Calu3 (cell line): ENCODE data around the gene HDAC4. TPM values are rescaled to one million over a fixed set of nuclear protein-coding genes. Genes with fewer than 3 reads are reported as not detected.

Experiments
- BruUV-seq: library from RNA; stranded (reverse); fragments of 400-500 nt; replicated peaks from 2 replicates; lab custom pipeline; 2021; lab: Mats Ljungman, UMichigan
- CTCF ChIA-PET: fragments of 300-600 bp; sonication (Branson Sonifier 250); formaldehyde crosslinking; loops from one replicate; lab custom pipeline; 2022; ENCODE audit warnings: antibody characterized with exemption; lab: Charles Lee
- DNase-seq: peaks from one replicate; pipeline ENCODE4 v3.0.0; 2022
- H3K27ac Mint-ChIP-seq: one replicate; pipeline ENCODE4 v1.8.0; 2022; ENCODE audit warnings: mixed read lengths; ENCODE audit not compliant: unreplicated experiment
- H3K27me3 Mint-ChIP-seq: one replicate; pipeline ENCODE4 v1.8.0; 2022; ENCODE audit warnings: mixed read lengths; ENCODE audit not compliant: unreplicated experiment
- H3K36me3 Mint-ChIP-seq: one replicate; pipeline ENCODE4 v1.8.0; 2022; ENCODE audit warnings: mild to moderate bottlenecking, moderate library complexity, mixed read lengths; ENCODE audit not compliant: insufficient read depth, unreplicated experiment
- H3K4me1 Mint-ChIP-seq: one replicate; pipeline ENCODE4 v1.8.0; 2022; ENCODE audit warnings: mild to moderate bottlenecking, low read depth, mixed read lengths; ENCODE audit not compliant: unreplicated experiment
- H3K4me3 Mint-ChIP-seq: one replicate; pipeline ENCODE4 v1.8.0; 2022; ENCODE audit warnings: mild to moderate bottlenecking, low read depth, moderate library complexity, mixed read lengths; ENCODE audit not compliant: unreplicated experiment
- H3K9me3 Mint-ChIP-seq: one replicate; pipeline ENCODE4 v1.8.0; 2022; ENCODE audit warnings: low read depth, mixed read lengths; ENCODE audit not compliant: unreplicated experiment
- intact Hi-C: fragments of 100-400 bp; cut with micrococcal nuclease; formaldehyde crosslinking; loops from one replicate; pipeline ENCODE4 v1.10.0; 2022; ENCODE audit not compliant: unreplicated experiment
- total RNA-seq: library from RNA; stranded (reverse); gene quantifications from 2 replicates; pipeline ENCODE4 v1.2.3, GENCODE V29; 2022
- TF ChIP-seq, protein P1 (sequence below): fragments of 200-600 bp; IDR thresholded peaks from one replicate; pipeline ENCODE4 v1.8.0; 2022; ENCODE audit warnings: antibody characterized with exemption; ENCODE audit not compliant: unreplicated experiment

Gene HDAC4
- total RNA-seq, 1 experiment from 2014 or later, result 39.6 TPM

DNA sequence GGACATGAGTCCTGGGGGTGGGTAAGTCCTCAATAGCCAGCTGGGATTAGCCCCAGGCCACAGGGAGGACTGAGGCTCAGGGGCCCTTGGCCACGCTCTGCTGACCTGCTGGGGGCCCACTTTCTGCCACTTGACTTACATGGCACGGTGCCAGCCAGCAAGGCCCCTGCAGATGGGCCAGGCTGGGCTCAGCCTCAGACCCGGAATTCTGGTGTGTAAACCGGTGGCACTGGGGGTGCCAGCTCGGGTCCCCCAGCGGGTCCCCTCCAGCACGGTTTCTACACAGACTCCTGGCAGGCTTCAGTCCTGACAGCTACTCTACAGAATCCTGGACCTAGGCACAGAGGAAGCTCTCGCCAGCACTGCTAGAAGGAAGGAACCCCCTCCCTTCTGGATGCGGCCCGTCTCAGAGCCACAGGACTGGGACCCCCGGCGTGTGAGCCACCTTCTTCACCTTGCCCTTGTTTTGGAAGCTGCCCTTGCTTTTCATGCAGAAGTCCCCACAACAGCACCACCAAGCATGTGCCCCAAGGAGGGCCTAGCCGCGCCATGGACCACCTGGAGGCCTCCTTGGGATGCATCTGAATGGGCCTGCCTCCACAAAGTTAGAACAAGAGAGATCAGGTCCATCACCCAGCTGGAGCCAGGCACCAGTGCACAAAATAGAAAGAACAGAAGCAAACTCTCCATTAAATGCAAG, 8.0 kb downstream of the HDAC4 start:
- H3K27me3 Mint-ChIP-seq, result no peaks in the 10 kb centered on the region
- no peak overlapping the region for H3K4me3 Mint-ChIP-seq
- no peak overlapping the region for H3K27ac Mint-ChIP-seq
- CTCF ChIA-PET, result no interaction called here
- intact Hi-C loops, result loop anchor here (10.0 kb wide), 2 partner anchors 128 to 248 kb away; no protein-coding TSS in a partner anchor
- TF ChIP-seq, protein P1, sequence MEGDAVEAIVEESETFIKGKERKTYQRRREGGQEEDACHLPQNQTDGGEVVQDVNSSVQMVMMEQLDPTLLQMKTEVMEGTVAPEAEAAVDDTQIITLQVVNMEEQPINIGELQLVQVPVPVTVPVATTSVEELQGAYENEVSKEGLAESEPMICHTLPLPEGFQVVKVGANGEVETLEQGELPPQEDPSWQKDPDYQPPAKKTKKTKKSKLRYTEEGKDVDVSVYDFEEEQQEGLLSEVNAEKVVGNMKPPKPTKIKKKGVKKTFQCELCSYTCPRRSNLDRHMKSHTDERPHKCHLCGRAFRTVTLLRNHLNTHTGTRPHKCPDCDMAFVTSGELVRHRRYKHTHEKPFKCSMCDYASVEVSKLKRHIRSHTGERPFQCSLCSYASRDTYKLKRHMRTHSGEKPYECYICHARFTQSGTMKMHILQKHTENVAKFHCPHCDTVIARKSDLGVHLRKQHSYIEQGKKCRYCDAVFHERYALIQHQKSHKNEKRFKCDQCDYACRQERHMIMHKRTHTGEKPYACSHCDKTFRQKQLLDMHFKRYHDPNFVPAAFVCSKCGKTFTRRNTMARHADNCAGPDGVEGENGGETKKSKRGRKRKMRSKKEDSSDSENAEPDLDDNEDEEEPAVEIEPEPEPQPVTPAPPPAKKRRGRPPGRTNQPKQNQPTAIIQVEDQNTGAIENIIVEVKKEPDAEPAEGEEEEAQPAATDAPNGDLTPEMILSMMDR, result no peak
- no peak for DNase-seq
- H3K4me1 Mint-ChIP-seq, result no peaks in the 10 kb centered on the region
- H3K36me3 Mint-ChIP-seq, result no peaks in the 10 kb centered on the region
- H3K9me3 Mint-ChIP-seq, result no peaks in the 10 kb centered on the region
- BruUV-seq, result no TSS peak

GRCh38 chr2:239392072-239392357, 8.8 kb downstream of the HDAC4 start:
- Mint-ChIP-seq H3K27me3 (no peaks in the 10 kb centered on the region), H3K4me1 (no peaks in the 10 kb centered on the region), H3K27ac (no peak overlapping the region), H3K9me3 (no peaks in the 10 kb centered on the region), H3K36me3 (no peaks in the 10 kb centered on the region), H3K4me3 (no peak overlapping the region)
- intact Hi-C loops, result loop anchor here (10.0 kb wide), 2 partner anchors 127 to 247 kb away; no protein-coding TSS in a partner anchor
- TF ChIP-seq, protein P1, result no peak
- no peak for DNase-seq
- CTCF ChIA-PET, result no interaction called here
- BruUV-seq, result no TSS peak

- no peaks in the 10 kb centered on the region for H3K4me1 Mint-ChIP-seq
- H3K36me3 Mint-ChIP-seq, result no peaks in the 10 kb centered on the region
- DNase-seq, result no peak
- no TSS peak for BruUV-seq
- TF ChIP-seq, protein P1, result no peak
- intact Hi-C loops, result loop anchor here (10.0 kb wide), 2 partner anchors 127 to 247 kb away; no protein-coding TSS in a partner anchor
- no peaks in the 10 kb centered on the region for H3K9me3 Mint-ChIP-seq
- no peak overlapping the region for H3K27ac Mint-ChIP-seq
- no peak overlapping the region for H3K4me3 Mint-ChIP-seq
- H3K27me3 Mint-ChIP-seq, result no peaks in the 10 kb centered on the region
- CTCF ChIA-PET, result no interaction called here
Measured at GRCh38 chr2:239391286-239392071, 9.3 kb downstream of the HDAC4 start.

- TF ChIP-seq, protein P1, result no peak
- no peaks in the 10 kb centered on the region for H3K9me3 Mint-ChIP-seq
- no TSS peak for BruUV-seq
- H3K4me3 Mint-ChIP-seq, result no peak overlapping the region
- H3K36me3 Mint-ChIP-seq, result no peaks in the 10 kb centered on the region
- H3K4me1 Mint-ChIP-seq, result no peaks in the 10 kb centered on the region
- H3K27me3 Mint-ChIP-seq, result no peaks in the 10 kb centered on the region
- DNase-seq, result no peak
- intact Hi-C loops, result loop anchor here (10.0 kb wide), 2 partner anchors 126 to 246 kb away; no protein-coding TSS in a partner anchor
- no peak overlapping the region for H3K27ac Mint-ChIP-seq
- CTCF ChIA-PET, result interaction anchor here (0.6 kb wide), 1 partner anchor 166 kb away, joined by 3 read pairs; no protein-coding TSS in a partner anchor
Measured at GRCh38 chr2:239390546-239391285, 10.1 kb downstream of the HDAC4 start.
